ENCODE results near the gene SPTBN5. TPM values are rescaled to one million over a fixed set of nuclear protein-coding genes. Genes with fewer than 3 reads are reported as not detected.

Gene SPTBN5
- total RNA-seq, 1 experiment from 2014 or later: 2.3 TPM

DNA sequence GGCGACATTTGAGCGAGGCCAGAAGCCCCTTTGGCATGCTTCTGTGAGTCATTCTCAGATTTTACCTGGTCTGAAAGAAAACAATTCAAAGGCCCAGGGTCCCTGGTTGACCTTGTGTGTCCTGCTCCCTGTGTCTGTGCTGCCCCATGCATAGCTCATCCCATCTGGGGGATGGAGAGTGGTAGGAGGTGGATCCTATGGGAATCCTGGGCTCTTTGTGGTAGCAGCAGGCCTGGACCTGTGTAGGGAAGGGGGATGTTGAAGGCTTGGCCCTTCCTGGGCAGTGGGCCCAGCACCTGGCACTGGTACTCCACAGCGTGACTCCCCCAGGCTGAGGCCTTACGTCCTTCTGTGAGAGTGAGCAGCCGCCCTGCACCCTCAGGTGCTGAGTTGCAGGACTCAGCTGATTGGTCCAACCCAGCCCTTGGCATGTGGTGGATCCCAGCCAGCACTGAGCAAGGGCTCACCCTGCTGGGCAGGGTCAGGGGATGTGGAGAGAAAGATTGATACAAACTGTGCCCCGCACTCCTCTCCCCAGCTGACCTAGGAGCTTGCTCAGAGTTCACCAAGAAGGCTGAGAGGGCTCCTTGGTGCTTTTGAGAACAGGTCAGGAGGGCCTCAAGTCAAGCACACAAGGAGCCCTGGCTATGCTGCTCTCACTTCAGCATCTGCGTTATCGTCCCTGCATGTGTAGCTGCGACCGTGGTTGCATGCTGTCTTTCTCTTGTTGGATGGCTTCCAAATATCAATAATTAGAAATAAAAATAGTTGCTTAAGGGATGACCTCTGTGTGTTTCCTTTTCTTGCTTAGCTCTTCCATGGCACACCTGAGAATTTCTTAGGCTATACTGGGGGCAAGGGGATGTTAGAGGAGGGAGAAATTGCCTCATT is 87.3 kb downstream of the SPTBN5 start:
- DNase-seq (ENCODE audit: low read depth): peak; percentile 27

DNA sequence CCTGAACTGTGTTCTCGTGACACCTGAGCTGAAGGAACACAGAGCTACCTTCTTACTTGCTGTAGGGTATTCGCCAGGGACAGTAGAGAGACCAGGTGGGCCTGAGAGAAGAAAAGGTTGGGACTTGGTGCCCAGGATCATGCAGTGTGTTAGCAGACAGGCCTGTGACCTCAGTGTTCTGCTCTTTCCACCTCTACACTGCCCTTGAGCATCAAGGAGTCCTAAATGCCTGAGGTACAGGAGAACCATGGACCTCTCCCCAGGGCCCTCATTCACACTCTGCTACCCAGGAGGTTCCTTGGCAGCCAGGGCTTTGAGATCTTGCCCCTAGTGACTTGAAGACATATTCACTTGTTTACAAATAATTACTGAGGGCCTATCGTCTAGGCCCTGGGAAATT is 88.1 kb downstream of the SPTBN5 start:
- DNase-seq (ENCODE audit: low read depth): no peak

DNA sequence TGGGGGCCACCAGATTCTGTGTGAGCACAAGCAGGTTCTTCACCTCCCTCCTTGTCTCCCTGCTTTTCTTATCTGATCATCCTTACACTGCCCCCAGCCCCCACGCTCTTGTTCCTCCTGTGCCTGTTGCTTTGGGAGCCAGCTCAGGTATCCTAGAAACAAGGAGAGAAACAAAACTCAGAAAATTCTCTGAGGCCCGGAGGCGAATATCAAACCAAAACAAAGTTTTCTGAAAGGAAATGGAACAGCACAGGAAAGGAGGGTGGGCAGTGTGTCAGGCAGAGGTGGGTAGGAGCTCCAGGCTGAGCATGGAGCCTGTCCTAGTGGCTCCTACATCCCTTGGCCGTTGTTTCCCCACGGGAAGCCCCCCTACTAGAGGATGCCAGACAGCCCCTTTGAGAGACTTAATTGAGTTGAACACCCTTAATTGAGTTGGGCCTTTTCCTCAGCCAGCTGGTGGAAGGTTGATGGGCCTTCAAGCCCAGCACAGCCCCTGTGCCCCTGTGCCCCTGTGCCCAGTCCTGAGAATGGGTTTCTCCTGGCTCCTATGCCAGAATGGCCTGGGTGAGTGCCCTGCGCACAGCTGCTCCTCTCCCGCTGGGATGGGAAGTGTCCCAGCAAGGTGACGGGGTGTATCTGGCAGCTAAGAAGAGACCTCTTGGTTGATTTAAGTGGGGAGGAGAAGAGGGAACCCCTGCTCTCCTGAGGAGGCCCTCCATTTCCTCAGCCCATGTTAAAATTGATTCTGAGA is 88.8 kb downstream of the SPTBN5 start:
- no peak for DNase-seq (ENCODE audit: low read depth)

DNA sequence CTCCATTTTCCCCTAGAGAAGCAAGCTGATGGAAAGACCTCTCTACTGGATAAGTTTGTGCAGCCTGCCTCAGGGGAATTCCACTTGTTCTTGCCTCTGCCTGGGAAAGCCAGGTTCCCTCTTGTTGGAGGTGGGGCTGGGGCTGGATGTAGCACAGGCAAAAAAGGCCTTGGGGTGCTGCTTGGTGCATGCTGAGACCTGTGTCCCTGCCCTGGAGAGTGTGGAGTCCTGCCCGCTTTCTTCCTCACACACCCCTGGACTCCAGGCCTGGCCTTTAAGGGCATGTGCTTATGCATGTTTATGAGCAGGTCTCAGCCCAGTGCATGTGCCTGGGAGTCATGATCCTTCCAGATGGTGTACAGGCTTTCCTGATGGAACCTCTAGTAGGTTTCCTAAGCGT is 89.5 kb downstream of the SPTBN5 start:
- DNase-seq (ENCODE audit: low read depth): no peak

DNA sequence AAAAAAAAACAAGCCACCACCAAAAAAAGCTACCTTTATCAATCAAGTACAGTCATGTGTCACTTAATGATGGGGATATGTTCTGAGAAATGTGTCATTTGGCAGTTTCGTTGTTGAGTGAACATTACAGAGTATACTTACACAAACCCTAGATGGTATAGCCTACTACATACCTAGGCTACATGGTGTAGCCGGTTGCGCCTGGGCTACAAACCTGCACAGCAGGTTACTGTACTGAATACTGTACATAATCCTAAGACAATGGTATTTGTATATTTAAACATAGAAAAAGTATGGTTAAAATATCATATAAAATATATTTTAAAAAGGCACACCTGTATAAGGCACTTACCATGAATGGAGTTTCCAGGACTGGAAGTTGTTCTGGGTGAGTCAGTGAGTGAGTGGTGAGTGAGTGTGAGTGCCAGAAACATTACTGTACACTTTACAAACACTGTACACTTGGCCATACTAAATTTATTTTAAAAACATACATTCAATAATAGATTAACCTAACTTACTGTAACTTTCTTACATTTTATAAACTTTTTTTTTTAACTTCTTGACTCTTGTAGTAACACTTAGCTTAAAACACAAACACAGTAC is 91.9 kb downstream of the SPTBN5 start:
- peak; percentile 73 for DNase-seq (ENCODE audit: low read depth)

DNA sequence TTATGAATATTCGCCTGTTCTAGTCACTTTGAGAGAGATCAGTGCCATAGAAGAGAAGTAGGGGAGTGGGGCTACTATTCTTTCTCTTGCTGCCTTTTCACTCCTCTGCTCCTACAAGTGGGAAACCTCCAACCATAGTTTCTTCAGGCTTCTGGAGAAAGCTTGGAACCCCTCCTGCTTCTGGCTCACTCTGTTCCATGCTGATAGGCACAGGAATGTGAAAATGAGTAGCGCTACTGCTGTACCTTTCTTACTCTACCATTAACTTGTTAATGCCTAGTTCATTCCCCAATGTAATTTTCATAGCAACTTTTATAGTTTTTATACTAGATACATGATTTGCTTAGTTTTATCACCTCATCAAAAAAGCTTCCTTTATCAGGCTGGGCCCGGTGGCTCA is 92.7 kb downstream of the SPTBN5 start:
- DNase-seq (ENCODE audit: low read depth): no peak

DNA sequence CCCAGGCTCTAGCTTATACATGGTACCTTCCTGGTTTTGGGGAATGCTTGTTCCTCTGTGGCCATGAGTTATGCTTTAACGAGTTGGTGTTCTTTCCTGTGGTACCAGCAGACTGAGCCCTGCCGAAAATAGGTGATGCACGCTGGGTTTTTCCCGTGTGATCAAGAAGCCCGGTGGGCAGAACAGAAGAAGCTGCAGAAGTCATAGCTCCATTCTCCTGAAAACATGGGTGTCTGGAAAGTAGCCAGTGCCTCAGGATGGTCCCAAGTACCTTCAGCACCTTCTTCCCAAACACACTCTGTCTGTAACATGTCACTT is 94.4 kb downstream of the SPTBN5 start:
- no peak for DNase-seq (ENCODE audit: low read depth)

DNA sequence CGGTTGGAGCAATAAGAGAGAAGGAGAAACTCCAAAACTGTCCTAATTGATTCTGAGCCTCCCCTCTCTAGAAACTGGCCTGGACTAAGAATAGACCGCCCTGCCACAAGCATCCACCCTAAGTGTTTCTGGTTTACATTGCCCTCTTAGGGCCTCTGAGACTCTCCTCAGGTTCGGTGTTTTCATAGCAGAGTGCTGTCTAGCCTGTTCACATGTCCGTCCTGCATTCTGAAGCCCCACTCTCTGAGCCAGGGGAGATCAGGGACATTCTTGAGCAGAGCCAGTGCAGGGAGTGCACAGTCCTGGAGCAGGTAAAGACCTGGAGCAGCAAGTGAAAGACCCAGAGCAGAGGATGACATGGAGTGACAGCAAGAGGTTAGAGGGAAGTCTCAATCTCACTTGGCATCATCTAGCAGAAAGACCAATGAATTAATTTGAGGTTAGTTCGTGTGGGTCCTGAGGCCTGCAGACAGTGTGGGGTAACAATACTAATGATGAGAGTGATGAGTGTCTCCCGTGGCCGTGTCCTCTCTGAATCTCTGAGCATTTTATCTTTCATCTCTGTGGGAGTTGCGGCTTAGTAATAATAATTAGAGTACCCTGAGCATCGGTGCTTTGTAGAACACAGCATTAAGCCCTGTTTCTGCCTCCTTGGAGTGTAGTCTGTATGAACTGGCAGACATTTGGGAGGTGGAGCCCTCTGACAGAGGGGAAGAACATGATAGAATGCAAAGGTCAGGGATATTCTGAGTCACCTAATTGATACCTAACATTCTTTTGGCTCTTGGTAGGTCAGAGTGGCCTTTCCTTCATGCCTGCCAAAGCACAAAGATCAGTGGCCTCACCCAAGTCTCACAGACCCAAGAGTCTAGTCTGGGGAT is 95.0 kb downstream of the SPTBN5 start:
- DNase-seq (ENCODE audit: low read depth): no peak

Small RNA genes within 50 kb of the gene (small RNA-seq; reads per million reads assigned to genes)
- gene JMJD7-PLA2G4B: not detected
- gene MIR4310: not detected
- not detected for gene RNA5SP393

Other genes starting within 250 kb of the SPTBN5 start
- 17.0 and 18.5 TPM in 2 replicates for gene MGA, start 233.6 kb downstream of the SPTBN5 start, total RNA-seq (2014; rRNA removed; shearing (Covaris generic))
- gene MAPKBP1, start 119.6 kb downstream of the SPTBN5 start, total RNA-seq (2014; rRNA removed; shearing (Covaris generic)): 19.5 and 20.6 TPM in 2 replicates
- 9.0 and 9.3 TPM in 2 replicates for gene JMJD7, start 66.0 kb downstream of the SPTBN5 start, total RNA-seq (2014; rRNA removed; shearing (Covaris generic))
- gene PLA2G4B, start 55.2 kb downstream of the SPTBN5 start, total RNA-seq (2014; rRNA removed; shearing (Covaris generic)): 1.1 and 3.1 TPM in 2 replicates
- gene EHD4, start 78.5 kb upstream of the SPTBN5 start, total RNA-seq (2014; rRNA removed; shearing (Covaris generic)): 50.9 and 58.9 TPM in 2 replicates
- 0.07 TPM in 1 of 2 replicates, not detected in the other for gene PLA2G4E, start 127.0 kb upstream of the SPTBN5 start, total RNA-seq (2014; rRNA removed; shearing (Covaris generic))
- gene PLA2G4D, start 200.5 kb upstream of the SPTBN5 start, total RNA-seq (2014; rRNA removed; shearing (Covaris generic)): not detected in 2 replicates